Panc1 (cell line): ENCODE data around the gene PRDM2. TPM values are rescaled to one million over a fixed set of nuclear protein-coding genes. Genes with fewer than 3 reads are reported as not detected.
A peak's percentile ranks its signal among the peaks of the same experiment; 100 is the strongest.

Experiments used
- ATAC-seq: fragments of 200-7000 bp; cut with Tn5 transposase; 2 replicates; pipeline ENCODE4 v1.9.1; 2020; ENCODE audit warnings: mild to moderate bottlenecking, moderate library complexity
- BruUV-seq: library from RNA; stranded (reverse); fragments of 400-500 nt; replicated peaks from 2 replicates; lab custom pipeline; 2021; lab: Mats Ljungman, UMichigan
- CTCF ChIA-PET: fragments of 300-600 bp; sonication (Branson Sonifier 250); formaldehyde crosslinking; loops from one replicate; lab custom pipeline; 2022; ENCODE audit warnings: antibody characterized with exemption; lab: Charles Lee
- POLR2A ChIA-PET: fragments of 300-600 bp; sonication (Branson Sonifier 250); formaldehyde crosslinking; loops from one replicate; lab custom pipeline; 2022; ENCODE audit warnings: antibody characterized with exemption; lab: Charles Lee
- DNase-seq: peaks from one replicate; pipeline ENCODE4 v3.0.0-alpha.2; 2010; ENCODE audit warnings: low read depth, low spot score
- H3K27ac ChIP-seq: 2 replicates; pipeline ENCODE4 v1.5.1; 2011; ENCODE audit warnings: mild to moderate bottlenecking, low read length, inconsistent platforms
- H3K27me3 ChIP-seq: fragments of 200-500 bp; sonication (Bioruptor generic); 2 replicates; pipeline ENCODE4 v1.6.0; 2014; ENCODE audit warnings: low read length, inconsistent platforms; ENCODE audit not compliant: control insufficient read depth, insufficient read depth
- H3K36me3 ChIP-seq: fragments of 200-500 bp; sonication (Bioruptor generic); 2 replicates; pipeline ENCODE4 v1.5.1; 2014; ENCODE audit warnings: inconsistent platforms, mild to moderate bottlenecking, low read length, moderate library complexity; ENCODE audit not compliant: control insufficient read depth, insufficient read depth
- H3K4me1 ChIP-seq: 2 replicates; pipeline ENCODE4 v1.5.1; 2011; ENCODE audit warnings: inconsistent platforms, mild to moderate bottlenecking, low read length, moderate library complexity; ENCODE audit not compliant: control insufficient read depth, insufficient read depth
- H3K4me3 ChIP-seq, 2 experiments: 2 replicates each; pipeline ENCODE4 v1.5.1; 2011 to 2012; ENCODE audit warnings: low read depth in 2 of 2, low read length in 2 of 2, mild to moderate bottlenecking in 2 of 2, inconsistent platforms in 1 of 2, moderate library complexity in 1 of 2
- H3K9me3 ChIP-seq: fragments of 200-500 bp; sonication (Bioruptor generic); 2 replicates; pipeline ENCODE4 v1.5.1; 2014; ENCODE audit warnings: low read depth, mild to moderate bottlenecking, inconsistent platforms, low read length, moderate library complexity; ENCODE audit not compliant: control insufficient read depth, insufficient read depth
- CTCF ChIP-seq: fragments of 450-650 bp; IDR thresholded peaks from 2 replicates; pipeline ENCODE4 v1.5.1; 2017; ENCODE audit warnings: mild to moderate bottlenecking
- POLR2AphosphoS5 ChIP-seq: IDR thresholded peaks from 2 replicates; pipeline ENCODE4 v1.6.1; 2012; ENCODE audit warnings: mild to moderate bottlenecking, low read depth, low read length, moderate library complexity
- REST ChIP-seq, 2 experiments: IDR thresholded peaks; 2 replicates each; pipeline ENCODE4 v1.6.1; 2011 to 2012; ENCODE audit warnings: low read depth in 2 of 2, control low read depth in 1 of 2, low read length in 1 of 2, mild to moderate bottlenecking in 1 of 2, moderate library complexity in 1 of 2; ENCODE audit not compliant: insufficient read depth in 1 of 2
- SIN3A ChIP-seq: IDR thresholded peaks from 2 replicates; pipeline ENCODE4 v1.6.1; 2012; ENCODE audit warnings: low read depth, mild to moderate bottlenecking, low read length, moderate library complexity, borderline replicate concordance; ENCODE audit not compliant: insufficient read depth
- TCF7L2 ChIP-seq: IDR thresholded peaks from 2 replicates; pipeline ENCODE4 v1.6.1; 2011; ENCODE audit warnings: mild to moderate bottlenecking, low read depth, low read length, inconsistent platforms
- in situ Hi-C: cut with HindIII; loops from 2 replicates; pipeline ENCODE4 v1.10.0; 2016; ENCODE audit warnings: low sequenced_read_pairs, low pct_unique_long_range_greater_than_20kb
- intact Hi-C: fragments of 100-400 bp; cut with micrococcal nuclease; formaldehyde crosslinking; loops from one replicate; pipeline ENCODE4 v1.10.0; 2022; ENCODE audit not compliant: unreplicated experiment
- total RNA-seq: library from RNA; stranded (reverse); gene quantifications from one replicate; pipeline ENCODE4 v1.2.1, GENCODE V29; 2021; ENCODE audit not compliant: unreplicated experiment

The PRDM2 gene
- total RNA-seq, 1 experiment from 2014 or later = 40.3 TPM

GRCh38 chr1:13788795-13789194 is 88.8 kb downstream of the PRDM2 start:
- CTCF ChIA-PET = no interaction called here
- no peak for ATAC-seq
- BruUV-seq = no TSS peak
- H3K27ac ChIP-seq = no peak overlapping the region
- no peaks in the 10 kb centered on the region for H3K4me1 ChIP-seq
- no peak overlapping the region for H3K4me3 ChIP-seq
- POLR2A ChIA-PET = no interaction called here
- H3K9me3 ChIP-seq = no peaks in the 10 kb centered on the region
- in situ Hi-C loops (no loop called here), intact Hi-C loops (no loop called here)
- DNase-seq = no peak
- H3K36me3 ChIP-seq = peaks cover 7% of the 10 kb centered on the region; the same call in 1 of the 2 replicates
- TF ChIP-seq CTCF = peak; percentile 16; the same call in 1 of the 2 replicates
- TF ChIP-seq SIN3A = no peak
- H3K27me3 ChIP-seq = no peaks in the 10 kb centered on the region

GRCh38 chr1:13790290-13791030 is 90.5 kb downstream of the PRDM2 start:
- in situ Hi-C loops = no loop called here

More at GRCh38 chr1:13790290-13791030, 90.5 kb downstream of the PRDM2 start:
- no peak overlapping the region for H3K27ac ChIP-seq
- no peaks in the 10 kb centered on the region for H3K4me1 ChIP-seq
- no peaks in the 10 kb centered on the region for H3K27me3 ChIP-seq
- ChIA-PET CTCF (no interaction called here), POLR2A (interaction anchor here (0.6 kb wide), 1 partner anchor 129 kb away, joined by 14 read pairs; no protein-coding TSS in a partner anchor)
- DNase-seq = no peak
- intact Hi-C loops = no loop called here
- H3K36me3 ChIP-seq = peaks cover 7% of the 10 kb centered on the region; the same call in 1 of the 2 replicates
- TF ChIP-seq CTCF (no peak), TCF7L2 (no peak), REST (IDR thresholded peaks at IDR 0.05; ENCODE audit: insufficient read depth in 1 of 2, low read depth in 2 of 2, low read length in 1 of 2) (no peak), SIN3A (no peak), POLR2AphosphoS5 (no peak)
- no TSS peak for BruUV-seq
- H3K4me3 ChIP-seq = no peak overlapping the region
- H3K9me3 ChIP-seq = no peaks in the 10 kb centered on the region
- ATAC-seq = no peak
